ENCODE results near the gene SMARCA2.

DNA sequence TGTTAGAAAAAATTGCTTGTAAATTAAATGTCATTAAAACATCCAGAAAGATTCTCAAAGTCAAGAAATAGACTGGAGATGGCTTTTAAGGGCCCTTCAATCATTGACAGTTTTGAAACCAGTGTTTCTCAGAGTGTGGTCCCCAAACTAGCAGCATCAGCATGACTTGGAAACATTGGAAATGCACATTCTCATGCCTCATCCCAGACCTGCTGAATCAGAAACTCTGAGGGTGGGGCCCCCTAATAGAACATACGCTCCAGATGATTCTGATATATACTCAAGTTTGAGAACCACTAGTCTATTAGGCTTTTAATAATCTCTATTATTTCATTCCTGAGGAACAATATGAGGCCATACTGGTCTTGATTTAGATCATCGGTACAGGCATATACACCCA lies 181.6 kb downstream of the SMARCA2 start:
- TF ChIP-seq, protein P1, sequence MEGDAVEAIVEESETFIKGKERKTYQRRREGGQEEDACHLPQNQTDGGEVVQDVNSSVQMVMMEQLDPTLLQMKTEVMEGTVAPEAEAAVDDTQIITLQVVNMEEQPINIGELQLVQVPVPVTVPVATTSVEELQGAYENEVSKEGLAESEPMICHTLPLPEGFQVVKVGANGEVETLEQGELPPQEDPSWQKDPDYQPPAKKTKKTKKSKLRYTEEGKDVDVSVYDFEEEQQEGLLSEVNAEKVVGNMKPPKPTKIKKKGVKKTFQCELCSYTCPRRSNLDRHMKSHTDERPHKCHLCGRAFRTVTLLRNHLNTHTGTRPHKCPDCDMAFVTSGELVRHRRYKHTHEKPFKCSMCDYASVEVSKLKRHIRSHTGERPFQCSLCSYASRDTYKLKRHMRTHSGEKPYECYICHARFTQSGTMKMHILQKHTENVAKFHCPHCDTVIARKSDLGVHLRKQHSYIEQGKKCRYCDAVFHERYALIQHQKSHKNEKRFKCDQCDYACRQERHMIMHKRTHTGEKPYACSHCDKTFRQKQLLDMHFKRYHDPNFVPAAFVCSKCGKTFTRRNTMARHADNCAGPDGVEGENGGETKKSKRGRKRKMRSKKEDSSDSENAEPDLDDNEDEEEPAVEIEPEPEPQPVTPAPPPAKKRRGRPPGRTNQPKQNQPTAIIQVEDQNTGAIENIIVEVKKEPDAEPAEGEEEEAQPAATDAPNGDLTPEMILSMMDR (IDR thresholded peaks at IDR 0.05; ENCODE audit: low read length) = no peak
- TF ChIP-seq EZH2 (optimal IDR thresholded peaks at IDR 0.05; ENCODE audit: low read depth, low read length) = no peak

Data from MM.1S (cell line).